Left kidney (tissue), 2 donors: ENCODE results near the gene IL1RAPL1. TPM values are rescaled to one million over a fixed set of nuclear protein-coding genes. Genes with fewer than 3 reads are reported as not detected.

Source experiments
- DNase-seq: peaks from one replicate; pipeline ENCODE4 v3.0.0-alpha.2; 2013
- polyA plus RNA-seq: library from polyadenylated mRNA; unstranded; fragments of 120-200 nt; gene quantifications from one replicate; pipeline ENCODE4 v1.2.1, GENCODE V29; 2013; ENCODE audit not compliant: insufficient read length

The IL1RAPL1 gene
- polyA plus RNA-seq, 1 donor = 2.5 TPM

GRCh38 chrX:29653721-29654120 lies 1066.5 kb downstream of the IL1RAPL1 start:
- no peak for DNase-seq

GRCh38 chrX:29659911-29660310 lies 1072.7 kb downstream of the IL1RAPL1 start:
- no peak for DNase-seq

GRCh38 chrX:29661290-29661689 lies 1074.0 kb downstream of the IL1RAPL1 start:
- no peak for DNase-seq

DNA sequence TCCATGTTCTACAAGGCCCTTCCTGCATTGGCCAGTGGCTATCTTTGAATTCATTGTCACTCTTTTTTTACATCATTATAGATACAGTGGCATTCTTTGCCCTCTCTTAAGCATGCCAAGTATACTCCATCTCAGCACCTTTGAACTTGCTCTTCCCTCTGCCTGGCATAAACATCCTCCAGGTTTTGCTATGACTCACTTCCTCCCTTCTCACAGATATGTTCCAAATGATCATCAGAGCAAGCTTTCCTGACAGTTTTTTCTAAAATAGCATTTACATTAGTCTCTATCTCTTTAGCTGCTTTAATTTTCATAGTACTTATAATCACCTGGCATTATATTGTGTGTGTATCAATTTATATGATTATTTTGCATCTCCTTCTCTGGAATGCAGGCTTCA lies 1074.9 kb downstream of the IL1RAPL1 start:
- DNase-seq = no peak

GRCh38 chrX:29662759-29663503 lies 1075.7 kb downstream of the IL1RAPL1 start:
- DNase-seq = no peak

- no peak for DNase-seq
Measured at GRCh38 chrX:29665532-29665931, 1078.3 kb downstream of the IL1RAPL1 start.

DNA sequence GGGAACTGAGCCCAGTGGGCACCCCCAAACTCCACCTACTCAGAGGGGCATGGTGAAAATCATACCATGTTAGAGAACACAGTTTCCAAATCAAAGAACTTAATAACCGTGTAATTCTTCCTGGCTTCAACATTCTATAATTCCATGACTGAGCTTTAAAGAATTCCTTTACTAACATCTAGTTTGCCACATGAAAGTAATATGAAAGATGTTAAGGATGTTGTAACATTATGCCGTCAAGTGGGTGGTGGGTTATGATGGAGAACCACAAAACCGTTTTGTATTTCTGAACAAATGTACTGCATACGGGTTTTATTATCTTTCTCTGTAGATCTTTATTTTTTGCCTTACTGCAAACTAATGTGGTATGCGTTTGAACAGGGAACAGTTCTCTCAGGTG lies 1079.1 kb downstream of the IL1RAPL1 start:
- DNase-seq = no peak

DNA sequence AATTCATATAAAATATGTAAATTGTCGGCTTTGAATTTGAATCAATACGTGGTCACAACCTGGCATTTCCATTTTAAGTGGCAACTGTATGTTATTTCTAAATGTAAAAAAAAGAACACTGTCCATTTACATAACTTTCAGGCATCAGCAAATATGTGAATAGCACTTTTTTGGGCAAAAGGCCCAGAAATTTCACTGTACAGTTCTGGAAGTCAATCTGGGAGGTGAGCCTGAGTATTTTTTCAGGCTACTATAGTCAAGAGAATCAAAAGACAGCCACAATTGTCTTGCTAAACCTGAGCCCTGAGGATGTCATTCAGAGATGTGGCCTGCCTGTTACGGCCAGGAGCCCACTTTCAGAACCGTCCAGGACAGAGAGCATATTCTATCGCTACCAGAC lies 1084.2 kb downstream of the IL1RAPL1 start:
- DNase-seq = no peak

DNA sequence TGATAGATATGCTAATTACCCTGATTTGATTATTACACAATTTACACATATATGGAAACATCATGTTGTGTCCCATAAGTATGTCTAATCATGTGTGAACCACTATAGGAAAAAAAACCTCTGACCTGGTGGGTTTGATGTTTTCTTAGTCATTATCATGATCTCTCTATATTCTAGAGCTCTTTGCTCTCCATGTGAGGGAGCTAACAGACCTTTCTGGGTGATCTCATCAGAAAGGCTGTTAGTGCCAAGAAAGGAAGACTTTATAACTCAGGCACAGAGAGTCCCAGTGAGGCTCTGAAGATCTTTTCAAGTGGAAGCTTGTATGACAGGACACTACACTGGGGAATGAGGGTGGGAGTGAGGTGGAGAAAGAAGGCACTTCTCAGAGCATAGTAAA lies 1100.4 kb downstream of the IL1RAPL1 start:
- DNase-seq = no peak

- no peak for DNase-seq
Measured at GRCh38 chrX:29690061-29690460, 1102.8 kb downstream of the IL1RAPL1 start.

GRCh38 chrX:29691044-29691443 lies 1103.8 kb downstream of the IL1RAPL1 start:
- DNase-seq = no peak

DNA sequence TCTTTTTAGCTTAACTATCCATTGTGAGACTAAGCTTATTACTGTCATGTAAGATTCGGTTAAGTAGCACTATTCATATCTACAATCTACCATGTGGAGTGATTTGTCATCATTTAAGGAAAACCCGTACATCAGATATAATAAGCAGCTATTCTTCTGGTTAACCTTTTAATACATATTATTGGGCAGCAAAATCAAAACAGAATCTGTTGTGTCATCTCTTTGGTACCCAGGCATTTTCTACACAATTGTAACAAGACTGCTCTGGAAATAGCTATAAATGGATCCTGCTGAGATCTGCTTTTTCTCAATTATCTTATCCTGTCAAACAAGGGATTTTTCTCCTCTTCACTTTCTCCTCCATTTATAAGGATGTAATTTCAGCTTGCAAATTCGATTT lies 1106.7 kb downstream of the IL1RAPL1 start:
- DNase-seq = no peak

GRCh38 chrX:29699239-29699638 lies 1112.0 kb downstream of the IL1RAPL1 start:
- no peak for DNase-seq

GRCh38 chrX:29707088-29707487 lies 1119.8 kb downstream of the IL1RAPL1 start:
- DNase-seq = no peak

- no peak for DNase-seq
Measured at GRCh38 chrX:29721152-29721551, 1133.9 kb downstream of the IL1RAPL1 start.

DNA sequence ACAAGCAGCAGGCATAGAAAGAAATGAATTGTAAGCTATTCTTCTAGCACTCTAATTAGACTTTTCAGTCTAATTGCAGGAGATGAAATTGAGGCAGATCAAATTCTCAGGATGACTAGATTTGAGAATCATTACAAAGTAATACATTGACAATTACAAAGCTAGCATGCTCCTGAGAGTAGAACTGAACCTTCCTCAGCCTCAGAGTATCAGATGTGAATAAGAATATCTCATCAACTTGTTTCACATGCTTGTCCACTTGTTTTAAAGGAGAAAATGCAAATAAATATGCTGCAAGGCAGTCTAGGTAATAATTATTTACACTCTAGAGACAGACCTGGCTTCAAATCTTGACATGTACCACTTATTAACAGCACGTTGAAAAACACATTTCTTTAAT lies 1137.1 kb downstream of the IL1RAPL1 start:
- no peak for DNase-seq

- DNase-seq = no peak
Measured at GRCh38 chrX:29726811-29727210, 1139.6 kb downstream of the IL1RAPL1 start.

DNA sequence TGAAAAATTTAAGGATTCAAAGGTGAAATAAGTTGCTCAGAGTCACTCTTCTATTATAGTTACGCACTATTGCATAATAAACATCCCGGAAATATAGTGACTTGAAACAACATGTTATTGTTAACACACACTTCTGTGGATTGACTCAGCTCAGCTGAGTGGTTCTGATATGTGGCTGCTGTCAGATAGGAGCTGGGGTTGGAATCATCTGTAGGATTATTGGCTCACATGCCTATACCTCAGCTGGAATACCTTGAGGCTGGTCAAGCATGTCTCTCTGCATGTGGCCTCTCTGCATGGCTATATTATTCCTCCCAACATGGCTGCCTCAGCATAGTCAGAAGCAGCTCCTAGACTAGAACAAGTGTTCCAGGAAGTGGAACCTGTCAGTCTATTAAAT lies 1141.4 kb downstream of the IL1RAPL1 start:
- no peak for DNase-seq

GRCh38 chrX:29744966-29745365 lies 1157.7 kb downstream of the IL1RAPL1 start:
- no peak for DNase-seq

GRCh38 chrX:29746326-29746725 lies 1159.1 kb downstream of the IL1RAPL1 start:
- DNase-seq = no peak

DNA sequence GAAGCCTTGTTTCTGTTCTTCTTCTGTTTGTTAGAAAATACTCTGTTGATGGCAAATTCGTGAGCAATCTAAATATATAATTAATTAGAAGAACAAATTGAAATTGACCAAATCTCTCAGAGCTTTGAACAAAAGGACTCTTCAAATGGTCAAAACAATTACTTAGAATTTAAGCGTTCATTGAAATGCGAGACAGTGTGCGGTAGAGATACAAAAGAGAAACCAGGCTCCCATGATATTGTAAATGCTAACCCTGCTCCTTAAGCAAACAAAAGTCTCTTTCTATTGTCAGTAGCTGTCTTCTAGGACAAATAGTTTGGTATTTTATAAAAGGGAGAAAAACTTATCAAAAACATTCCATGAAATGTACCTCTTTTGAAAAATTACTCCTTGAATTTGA lies 1174.8 kb downstream of the IL1RAPL1 start:
- no peak for DNase-seq

DNA sequence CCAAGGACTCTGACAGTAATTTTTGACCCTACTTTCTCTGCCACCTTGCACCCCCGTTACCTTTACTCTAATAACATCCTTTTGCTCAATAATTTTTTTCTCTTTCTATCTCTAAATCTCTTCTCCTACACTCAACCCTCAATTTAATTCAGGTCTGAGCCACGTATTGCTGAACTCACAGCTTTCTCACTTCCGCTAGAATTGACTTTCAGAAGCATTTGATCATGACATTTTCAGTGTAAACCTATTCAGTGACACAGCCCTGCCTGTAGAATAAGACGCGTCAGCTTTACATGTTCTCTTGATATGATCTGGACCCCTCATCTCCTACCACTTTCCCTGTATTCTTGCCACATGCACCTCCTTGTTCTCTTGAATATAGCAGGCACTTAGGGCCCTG lies 1188.6 kb downstream of the IL1RAPL1 start:
- no peak for DNase-seq

DNA sequence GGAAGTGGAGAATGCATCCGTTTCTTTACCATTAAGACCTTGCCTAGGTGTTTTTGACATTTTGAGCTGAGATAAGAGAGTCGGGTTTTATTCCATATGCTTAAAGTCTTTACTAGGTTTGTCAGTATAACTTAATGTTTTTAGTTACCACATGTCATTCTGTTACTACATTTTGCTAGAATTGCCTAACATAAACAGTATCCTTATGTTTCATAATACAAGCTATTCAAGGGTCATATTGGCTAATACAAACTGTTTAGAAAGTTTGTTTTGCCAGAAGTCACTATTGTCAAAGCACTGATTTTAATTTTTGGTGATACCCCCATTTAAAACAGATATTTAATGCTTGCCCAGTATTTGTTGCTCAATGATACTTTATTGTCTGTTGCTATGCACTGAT lies 1200.4 kb downstream of the IL1RAPL1 start:
- DNase-seq = no peak

DNA sequence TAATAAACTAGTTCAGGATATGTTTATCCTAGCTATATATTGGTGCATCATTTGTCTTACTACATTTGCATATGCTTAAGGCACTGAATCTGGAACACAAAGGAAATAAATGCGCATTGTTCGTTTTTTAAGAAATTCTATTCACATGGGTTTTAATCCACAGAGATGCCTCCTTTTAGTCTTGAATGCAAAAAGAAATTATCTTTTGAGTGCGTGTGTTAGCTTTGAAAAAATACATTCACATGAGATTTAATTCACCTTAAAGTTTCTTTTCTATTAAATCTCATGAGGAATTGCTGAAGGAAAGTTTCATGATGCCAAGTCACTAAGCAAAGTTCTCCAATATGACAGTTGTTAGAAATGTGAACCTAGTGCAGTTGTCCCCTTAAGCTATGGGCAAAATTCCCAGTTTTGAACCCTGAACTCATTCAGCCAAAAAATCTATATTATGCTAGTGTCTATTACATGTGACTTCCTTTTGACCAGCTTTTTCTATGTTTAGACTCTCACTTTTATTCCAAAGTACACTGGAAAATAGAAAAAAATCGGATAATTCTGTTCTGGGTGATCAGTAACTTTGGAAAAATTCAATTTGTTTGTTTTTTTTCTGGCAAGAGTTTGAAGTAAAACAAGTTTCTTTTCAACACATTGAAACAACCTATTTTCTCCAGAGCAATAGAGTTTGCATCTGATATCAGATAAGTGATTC lies 1201.9 kb downstream of the IL1RAPL1 start:
- no peak for DNase-seq
